AG09319 (cell line): ENCODE results near the gene ATG9B.

Experiments used
- DNase-seq: peaks from one replicate; pipeline ENCODE4 v3.0.0-alpha.2; 2010; ENCODE audit warnings: low read depth; ENCODE audit errors: extremely low read depth
- CTCF ChIP-seq: IDR thresholded peaks from 2 replicates; pipeline ENCODE4 v1.5.1; 2011; ENCODE audit warnings: low read depth, mild to moderate bottlenecking, inconsistent platforms, low read length, moderate library complexity

The ATG9B gene

GRCh38 chr7:150973571-150974451 is 50.5 kb downstream of the ATG9B start:
- DNase-seq, result no peak
- no peak for TF ChIP-seq CTCF

GRCh38 chr7:150972741-150973140 is 51.6 kb downstream of the ATG9B start:
- DNase-seq, result no peak
- no peak for TF ChIP-seq CTCF

GRCh38 chr7:150972023-150972468 is 52.2 kb downstream of the ATG9B start:
- DNase-seq, result no peak
- no peak for TF ChIP-seq CTCF

GRCh38 chr7:150971242-150972022 is 52.9 kb downstream of the ATG9B start:
- TF ChIP-seq CTCF, result no peak
- DNase-seq, result no peak

- no peak for TF ChIP-seq CTCF
- DNase-seq, result no peak
Measured at GRCh38 chr7:150970424-150970823, 53.9 kb downstream of the ATG9B start.

- DNase-seq, result no peak
- no peak for TF ChIP-seq CTCF
Measured at GRCh38 chr7:150969475-150969874, 54.8 kb downstream of the ATG9B start.

GRCh38 chr7:150968734-150969372 is 55.4 kb downstream of the ATG9B start:
- DNase-seq, result no peak

More at GRCh38 chr7:150968734-150969372, 55.4 kb downstream of the ATG9B start:
- TF ChIP-seq CTCF, result no peak
